HepG2 (cell line): ENCODE data around the gene LTV1. TPM values are rescaled to one million over a fixed set of nuclear protein-coding genes. Genes with fewer than 3 reads are reported as not detected.

Experiments used
- AGO1 ChIP-seq: fragments of 200-400 bp; formaldehyde crosslinking; IDR thresholded peaks from 2 replicates; pipeline ENCODE4 v1.6.1; 2017; ENCODE audit warnings: mild to moderate bottlenecking, low read depth, low read length, moderate library complexity; ENCODE audit not compliant: poor library complexity, severe bottlenecking
- FOSL2 ChIP-seq: sonication (generic); formaldehyde crosslinking; IDR thresholded peaks from 2 replicates; pipeline ENCODE4 v1.4.0; 2020; ENCODE audit warnings: missing genetic modification reagents
- HDAC2 ChIP-seq: sonication (generic); formaldehyde crosslinking; IDR thresholded peaks from 2 replicates; pipeline ENCODE4 v1.4.0; 2020; ENCODE audit warnings: missing genetic modification reagents
- POLR2AphosphoS2 ChIP-seq: IDR thresholded peaks from 2 replicates; pipeline ENCODE4 v1.6.1; 2011; ENCODE audit warnings: low read depth, low read length, improper control_type of control experiment
- SP4 ChIP-seq: sonication (generic); formaldehyde crosslinking; IDR thresholded peaks from 2 replicates; pipeline ENCODE4 v1.8.1; 2023; ENCODE audit warnings: mild to moderate bottlenecking, missing genetic modification reagents
- TOPORS ChIP-seq: sonication (generic); formaldehyde crosslinking; IDR thresholded peaks from 2 replicates; pipeline ENCODE4 v1.8.0; 2023; ENCODE audit warnings: mild to moderate bottlenecking, missing genetic modification reagents
- ZMYM2 ChIP-seq: sonication (generic); formaldehyde crosslinking; IDR thresholded peaks from 2 replicates; pipeline ENCODE4 v1.8.0; 2022; ENCODE audit warnings: mild to moderate bottlenecking, missing genetic modification reagents
- ZNF274 ChIP-seq: sonication (generic); formaldehyde crosslinking; IDR thresholded peaks from 2 replicates; pipeline ENCODE4 v1.5.1; 2020; ENCODE audit warnings: mild to moderate bottlenecking, missing genetic modification reagents
- ZNF30 ChIP-seq: sonication (generic); formaldehyde crosslinking; IDR thresholded peaks from 2 replicates; pipeline ENCODE4 v1.5.0; 2020; ENCODE audit warnings: mild to moderate bottlenecking, missing genetic modification reagents
- ZNF318 ChIP-seq: sonication (generic); formaldehyde crosslinking; IDR thresholded peaks from 2 replicates; pipeline ENCODE4 v1.4.0; 2020; ENCODE audit warnings: mild to moderate bottlenecking, missing genetic modification reagents
- ZNF383 ChIP-seq: sonication (generic); formaldehyde crosslinking; IDR thresholded peaks from 2 replicates; pipeline ENCODE4 v1.4.0; 2020; ENCODE audit warnings: missing genetic modification reagents, mild to moderate bottlenecking, borderline replicate concordance
- ZNF446 ChIP-seq: sonication (generic); formaldehyde crosslinking; IDR thresholded peaks from 2 replicates; pipeline ENCODE4 v1.5.0; 2020; ENCODE audit warnings: mild to moderate bottlenecking, missing genetic modification reagents
- ZNF451 ChIP-seq: sonication (generic); formaldehyde crosslinking; IDR thresholded peaks from 2 replicates; pipeline ENCODE4 v1.5.0; 2020; ENCODE audit warnings: mild to moderate bottlenecking, missing genetic modification reagents
- ZNF557 ChIP-seq: sonication (generic); formaldehyde crosslinking; IDR thresholded peaks from 2 replicates; pipeline ENCODE4 v1.4.0; 2020; ENCODE audit warnings: missing genetic modification reagents
- ZNF616 ChIP-seq: sonication (generic); formaldehyde crosslinking; IDR thresholded peaks from 2 replicates; pipeline ENCODE4 v1.5.0; 2020; ENCODE audit warnings: low read depth, mild to moderate bottlenecking, missing genetic modification reagents
- ZNF772 ChIP-seq: sonication (generic); formaldehyde crosslinking; IDR thresholded peaks from 2 replicates; pipeline ENCODE4 v1.5.0; 2020; ENCODE audit warnings: mild to moderate bottlenecking, missing genetic modification reagents
- polyA plus RNA-seq, 8 experiments: library from polyadenylated mRNA; depleted of rRNA in 3 of 8; stranded (reverse) in 7 of 8; unstranded in 1 of 8; fragments of >200 nt; fragmentation: Illumina TruSeq in 4 of 8; extraction: Trizol in 4 of 8; gene quantifications; 2 replicates each; pipeline versions ENCODE4 v1.2.1 to v1.2.3, GENCODE V29; 2011 to 2016; ENCODE audit warnings: low read depth in 4 of 8, missing spikeins in 1 of 8, mixed read lengths in 1 of 8; ENCODE audit not compliant: insufficient read depth in 1 of 8
- total RNA-seq, 5 experiments: library from RNA; depleted of rRNA; stranded (reverse); fragments of >200 nt; fragmentation: Illumina TruSeq; extraction: Trizol; gene quantifications; 2 replicates each; pipeline ENCODE4 v1.2.3, GENCODE V29; 2016; ENCODE audit warnings: low read depth in 1 of 5
- TF ChIP-seq, protein P1 (sequence below): sonication (generic); formaldehyde crosslinking; IDR thresholded peaks from 2 replicates; pipeline ENCODE4 v1.8.0; 2022; ENCODE audit warnings: mild to moderate bottlenecking, missing genetic modification reagents; ENCODE audit not compliant: insufficient replicate concordance
- TF ChIP-seq, protein P2 (sequence below): IDR thresholded peaks from 2 replicates; pipeline ENCODE4 v1.6.1; 2016; ENCODE audit warnings: missing compliant biosample characterization, missing genetic modification reagents, borderline replicate concordance

LTV1 gene
- total and polyA plus RNA-seq, 2 of the 13 experiments (the other 11 are each of a cell fraction or from before 2014, with no cell fraction given) = 21.1 to 85.8 TPM

DNA sequence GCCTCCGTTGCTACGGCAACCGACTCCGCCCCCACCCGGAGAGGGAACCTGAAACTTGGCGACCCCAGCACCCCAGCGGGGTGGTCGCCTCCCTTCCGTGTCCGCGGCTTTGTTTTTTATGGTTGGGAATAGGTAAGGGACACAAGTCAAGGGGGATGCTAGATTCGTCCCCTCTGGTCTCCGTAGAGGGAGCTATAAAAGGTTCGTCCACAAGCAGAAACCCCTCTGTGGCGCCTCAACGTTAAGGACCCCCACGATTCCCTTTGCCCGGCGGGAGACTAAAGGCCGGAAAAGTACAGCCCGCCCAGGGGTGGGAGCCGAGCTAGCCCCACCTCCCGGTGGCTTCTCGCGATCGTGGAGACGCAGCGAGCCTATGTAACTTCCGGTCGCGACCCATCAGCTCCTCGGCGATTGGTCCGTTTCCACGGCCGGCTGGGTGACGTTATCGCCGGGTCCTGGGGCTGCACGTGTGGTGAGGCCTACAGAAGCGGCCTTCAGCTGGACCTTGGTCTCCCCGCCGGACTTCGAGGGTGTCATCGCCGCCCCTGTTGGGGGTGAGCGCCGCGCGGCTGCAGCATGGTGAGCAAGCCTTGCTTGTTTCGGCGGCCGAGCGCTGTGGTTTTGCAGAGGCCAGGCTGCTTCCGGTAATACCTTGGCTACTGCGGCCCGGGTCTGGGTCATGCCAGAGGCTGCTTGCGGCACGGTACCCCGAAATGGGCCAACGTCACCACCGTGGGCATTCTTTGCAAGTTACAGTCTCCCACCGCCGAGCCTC, at the start of gene LTV1 (continued):
- TF ChIP-seq, protein P1, sequence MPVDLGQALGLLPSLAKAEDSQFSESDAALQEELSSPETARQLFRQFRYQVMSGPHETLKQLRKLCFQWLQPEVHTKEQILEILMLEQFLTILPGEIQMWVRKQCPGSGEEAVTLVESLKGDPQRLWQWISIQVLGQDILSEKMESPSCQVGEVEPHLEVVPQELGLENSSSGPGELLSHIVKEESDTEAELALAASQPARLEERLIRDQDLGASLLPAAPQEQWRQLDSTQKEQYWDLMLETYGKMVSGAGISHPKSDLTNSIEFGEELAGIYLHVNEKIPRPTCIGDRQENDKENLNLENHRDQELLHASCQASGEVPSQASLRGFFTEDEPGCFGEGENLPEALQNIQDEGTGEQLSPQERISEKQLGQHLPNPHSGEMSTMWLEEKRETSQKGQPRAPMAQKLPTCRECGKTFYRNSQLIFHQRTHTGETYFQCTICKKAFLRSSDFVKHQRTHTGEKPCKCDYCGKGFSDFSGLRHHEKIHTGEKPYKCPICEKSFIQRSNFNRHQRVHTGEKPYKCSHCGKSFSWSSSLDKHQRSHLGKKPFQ (CRISPR knock-in tag) = peak; percentile 96
- TF ChIP-seq ZNF451 (CRISPR knock-in tag) (peak; percentile 99), ZMYM2 (CRISPR knock-in tag) (peak; percentile 94), ZNF616 (peak; percentile 98), ZNF772 (peak; percentile 97), HDAC2 (CRISPR knock-in tag) (peak; percentile 93), FOSL2 (CRISPR knock-in tag) (peak; percentile 73), ZNF30 (CRISPR knock-in tag) (peak; percentile 98), ZNF557 (CRISPR knock-in tag) (peak; percentile 97; the same call in 1 of the 2 replicates), POLR2AphosphoS2 (peak; percentile 59; the same call in 1 of the 2 replicates), SP4 (CRISPR knock-in tag) (peak; percentile 92), ZNF383 (CRISPR knock-in tag) (peak; percentile 93; the same call in 1 of the 2 replicates), TOPORS (CRISPR knock-in tag) (peak; percentile 94; the same call in 1 of the 2 replicates), ZNF446 (peak; percentile 99), ZNF274 (peak; percentile 99), ZNF318 (CRISPR knock-in tag) (peak; percentile 98), AGO1 (no peak)
- TF ChIP-seq, protein P2, sequence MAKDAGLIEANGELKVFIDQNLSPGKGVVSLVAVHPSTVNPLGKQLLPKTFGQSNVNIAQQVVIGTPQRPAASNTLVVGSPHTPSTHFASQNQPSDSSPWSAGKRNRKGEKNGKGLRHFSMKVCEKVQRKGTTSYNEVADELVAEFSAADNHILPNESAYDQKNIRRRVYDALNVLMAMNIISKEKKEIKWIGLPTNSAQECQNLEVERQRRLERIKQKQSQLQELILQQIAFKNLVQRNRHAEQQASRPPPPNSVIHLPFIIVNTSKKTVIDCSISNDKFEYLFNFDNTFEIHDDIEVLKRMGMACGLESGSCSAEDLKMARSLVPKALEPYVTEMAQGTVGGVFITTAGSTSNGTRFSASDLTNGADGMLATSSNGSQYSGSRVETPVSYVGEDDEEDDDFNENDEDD (CRISPR knock-in tag) = peak; percentile 93
